ENCODE data around the gene CKS1B.

Gene CKS1B

DNA sequence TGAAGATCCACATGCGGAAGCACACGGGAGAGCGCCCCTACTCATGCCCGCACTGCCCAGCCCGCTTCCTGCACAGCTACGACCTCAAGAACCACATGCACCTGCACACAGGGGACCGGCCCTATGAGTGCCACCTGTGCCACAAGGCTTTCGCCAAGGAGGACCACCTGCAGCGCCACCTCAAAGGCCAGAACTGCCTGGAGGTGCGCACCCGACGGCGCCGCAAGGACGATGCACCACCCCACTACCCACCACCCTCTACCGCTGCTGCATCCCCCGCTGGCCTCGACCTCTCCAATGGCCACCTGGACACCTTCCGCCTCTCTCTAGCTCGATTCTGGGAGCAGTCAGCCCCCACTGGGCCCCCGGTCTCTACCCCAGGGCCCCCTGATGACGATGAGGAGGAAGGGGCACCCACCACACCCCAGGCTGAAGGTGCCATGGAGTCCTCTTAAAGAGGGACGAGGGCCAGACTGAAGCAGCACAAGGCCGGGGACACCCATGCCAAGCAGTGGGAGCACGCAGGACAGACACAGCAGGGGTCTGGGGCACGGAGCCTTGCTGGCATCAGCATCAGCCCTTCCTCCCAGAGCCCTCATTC is 41.9 kb downstream of the CKS1B start:
- no peak for DNase-seq

DNA sequence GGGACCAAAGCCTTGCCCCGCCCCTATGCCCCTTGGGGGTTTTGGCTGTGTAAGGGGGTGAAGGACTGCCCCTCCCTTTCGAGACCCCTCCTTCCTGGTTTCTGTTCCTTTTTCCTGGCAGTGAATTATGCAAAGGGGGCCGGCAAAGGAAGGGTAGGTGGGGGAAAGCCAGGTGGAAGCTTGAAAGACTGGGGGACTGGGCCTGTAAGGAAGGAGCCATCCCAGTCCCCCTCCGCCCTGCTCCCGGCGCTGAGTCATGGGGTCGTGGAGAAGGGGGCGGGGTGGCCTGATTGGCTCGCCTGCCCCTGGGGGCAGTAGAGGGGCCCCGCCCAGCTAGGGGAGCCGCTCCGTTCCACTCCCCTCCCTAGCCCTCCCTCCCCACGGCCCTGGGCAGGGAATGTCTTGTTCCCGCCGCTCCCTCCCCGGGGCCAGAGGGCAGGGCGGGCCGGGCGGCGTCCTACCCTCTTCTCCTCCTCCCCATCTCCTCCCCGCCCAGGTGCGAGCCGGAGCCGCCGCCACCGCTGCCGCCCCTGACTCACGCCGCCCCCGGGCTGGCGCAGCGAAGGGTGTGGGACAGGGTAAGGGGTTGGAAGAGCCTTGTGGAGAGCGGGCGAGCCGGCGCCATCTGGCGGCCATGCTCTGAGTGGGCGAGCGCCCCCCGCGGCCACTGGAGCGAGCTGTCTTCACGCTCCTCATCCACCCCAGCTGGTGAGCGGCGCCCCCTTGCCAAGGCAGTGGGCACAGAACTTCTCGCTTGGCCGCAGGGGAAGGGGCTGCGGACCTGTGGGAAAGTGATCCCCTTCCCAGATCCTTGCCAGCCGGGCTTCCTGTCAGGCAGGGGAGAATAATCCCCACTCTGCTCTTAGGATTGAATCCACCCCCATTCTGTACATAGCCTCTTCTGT is 42.8 kb downstream of the CKS1B start:
- peak; percentile 95 for DNase-seq

DNA sequence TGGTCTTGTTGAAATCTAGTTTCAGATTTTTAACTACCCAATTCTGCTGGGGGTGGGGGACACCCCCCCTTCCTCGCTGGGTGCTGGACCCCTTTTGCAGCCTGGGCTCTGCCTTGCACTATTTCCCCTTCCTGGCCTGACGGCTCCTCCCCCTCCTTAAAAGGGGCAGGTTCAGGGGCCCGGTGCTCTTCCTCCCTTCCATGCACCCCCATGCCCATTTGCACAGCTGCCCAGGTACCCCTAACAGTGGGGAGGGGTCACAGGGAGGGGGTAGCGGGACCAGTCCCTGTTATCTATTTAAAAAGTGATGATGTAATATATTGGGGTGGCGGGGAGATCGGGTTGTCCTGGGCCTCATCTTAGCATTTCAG is 43.5 kb downstream of the CKS1B start:
- peak; percentile 41 for DNase-seq

DNA sequence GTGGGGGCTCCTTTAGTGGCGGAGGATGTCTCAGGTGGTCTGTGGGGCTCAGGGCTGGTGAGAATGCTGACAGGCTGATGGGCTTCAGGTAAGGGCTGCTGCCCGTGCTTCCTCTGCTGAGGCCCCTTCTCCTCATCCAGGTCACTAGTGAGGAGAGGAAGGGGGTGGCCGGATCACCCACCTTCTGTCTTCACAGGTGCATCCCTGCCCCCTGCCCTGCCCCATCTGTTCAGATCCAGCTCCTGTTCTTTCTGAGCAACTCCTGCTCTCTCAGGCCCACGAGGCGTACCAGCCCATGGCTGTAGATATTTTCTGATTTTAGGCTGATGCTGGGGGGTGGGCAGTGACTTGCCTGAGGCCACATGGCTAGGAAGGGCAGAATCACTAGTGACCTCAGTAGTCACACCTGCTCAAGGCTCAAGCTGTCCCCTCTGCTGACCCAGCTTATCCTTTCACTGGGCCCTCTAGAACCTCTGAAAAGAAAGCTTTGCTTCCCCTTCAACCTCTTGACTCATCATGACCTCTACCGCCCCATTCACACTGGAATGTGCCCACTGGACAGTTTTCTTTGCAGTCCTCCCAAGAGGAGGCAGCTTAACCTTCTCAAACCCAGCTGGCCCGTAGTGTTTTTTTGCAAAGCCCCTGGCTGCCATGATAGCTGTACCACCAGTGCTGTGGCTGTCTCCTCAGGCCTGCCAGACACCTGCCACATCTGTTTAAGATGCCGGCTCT is 44.3 kb downstream of the CKS1B start:
- no peak for DNase-seq

DNA sequence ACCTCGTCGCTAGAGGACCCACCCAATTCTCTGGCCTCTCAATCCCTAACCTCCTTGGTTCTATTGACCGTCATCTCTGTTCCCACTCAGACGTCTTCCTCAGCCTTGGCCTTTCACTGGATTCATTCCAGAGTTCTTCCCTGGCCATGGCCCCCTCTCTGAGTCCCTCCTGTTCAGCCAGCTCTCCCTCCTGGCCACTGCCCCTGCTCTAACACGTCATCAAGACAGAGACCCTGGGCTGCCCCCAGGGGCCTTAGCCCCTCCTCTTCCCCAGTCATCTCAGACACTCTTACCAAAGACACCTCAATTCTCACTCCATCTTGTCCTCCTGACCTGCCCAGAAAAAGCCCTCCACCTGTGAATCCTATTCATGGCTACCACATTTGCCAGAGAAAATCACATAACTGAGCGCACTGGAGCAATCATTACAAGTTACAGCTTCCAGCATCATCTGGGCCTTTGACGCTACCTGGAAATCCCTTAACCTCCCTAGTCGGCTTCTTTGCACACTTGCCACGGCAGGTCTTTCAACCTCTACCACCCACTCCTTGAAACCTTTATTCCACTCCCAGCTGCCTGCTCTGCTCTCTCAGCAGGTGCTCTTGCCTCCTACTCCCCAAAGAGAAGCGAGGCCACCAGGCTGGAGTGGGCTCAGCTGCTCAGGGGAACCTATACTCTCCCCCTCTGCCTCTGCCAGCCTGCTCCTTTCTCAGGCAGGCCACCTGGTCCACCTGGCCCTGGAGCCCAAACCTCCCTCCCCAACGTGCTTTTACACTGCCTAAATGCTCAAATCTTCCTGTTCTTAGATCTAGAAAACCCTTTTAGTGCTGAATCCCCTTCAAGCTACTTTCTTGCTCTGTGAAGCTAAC is 45.1 kb downstream of the CKS1B start:
- DNase-seq = no peak

DNA sequence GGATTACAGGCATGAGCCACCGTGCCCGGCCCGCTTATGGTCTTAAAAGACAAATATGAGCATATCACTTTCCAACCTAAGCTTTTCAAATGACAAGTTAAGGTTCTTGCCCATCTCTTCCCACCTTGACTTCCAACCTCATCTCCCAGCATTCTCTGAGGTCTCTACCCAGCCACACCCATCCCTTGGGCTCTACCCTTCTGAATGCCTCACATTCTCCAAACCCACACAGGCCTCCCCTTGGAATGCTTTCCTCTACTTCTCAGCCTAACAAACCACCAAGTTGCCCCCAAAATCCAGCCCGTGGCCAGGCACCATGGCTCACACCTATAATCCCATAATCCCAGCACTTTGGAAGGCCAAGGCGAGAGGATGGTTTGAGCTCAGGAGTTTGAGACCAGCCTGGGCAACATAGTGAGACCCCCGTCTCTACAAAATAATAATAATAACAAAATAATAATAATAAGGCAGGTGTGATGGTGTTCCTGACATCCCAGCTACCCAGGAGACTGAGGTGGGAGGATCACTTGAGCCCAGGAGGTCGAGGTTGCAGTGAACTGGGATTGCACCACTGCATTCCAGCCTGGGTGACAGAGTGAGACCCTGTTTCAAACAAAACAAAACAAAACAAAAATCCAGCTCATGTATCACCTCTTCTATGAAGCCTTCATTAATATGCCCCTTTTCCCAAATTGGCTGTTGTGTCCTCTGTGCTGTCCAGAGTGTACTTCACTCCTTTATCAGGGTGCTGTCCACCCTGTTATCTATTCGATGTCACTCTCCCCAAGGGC is 47.9 kb downstream of the CKS1B start:
- no peak for DNase-seq

DNA sequence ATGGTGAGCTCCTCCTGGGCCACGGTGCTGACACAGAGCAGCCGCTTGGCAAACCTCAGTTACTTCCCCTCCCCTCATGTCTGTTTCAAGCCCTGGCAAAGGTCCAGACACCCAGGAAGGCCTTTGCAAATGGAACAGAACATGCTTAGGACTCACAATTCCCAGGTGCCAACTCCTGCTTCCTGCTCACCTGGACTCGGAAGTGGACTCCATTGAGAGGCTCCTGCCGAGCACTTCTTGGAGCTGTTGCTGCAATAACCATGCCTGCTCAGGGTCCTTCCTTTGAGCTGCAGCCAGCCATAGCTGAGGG is 48.4 kb downstream of the CKS1B start:
- no peak for DNase-seq

DNA sequence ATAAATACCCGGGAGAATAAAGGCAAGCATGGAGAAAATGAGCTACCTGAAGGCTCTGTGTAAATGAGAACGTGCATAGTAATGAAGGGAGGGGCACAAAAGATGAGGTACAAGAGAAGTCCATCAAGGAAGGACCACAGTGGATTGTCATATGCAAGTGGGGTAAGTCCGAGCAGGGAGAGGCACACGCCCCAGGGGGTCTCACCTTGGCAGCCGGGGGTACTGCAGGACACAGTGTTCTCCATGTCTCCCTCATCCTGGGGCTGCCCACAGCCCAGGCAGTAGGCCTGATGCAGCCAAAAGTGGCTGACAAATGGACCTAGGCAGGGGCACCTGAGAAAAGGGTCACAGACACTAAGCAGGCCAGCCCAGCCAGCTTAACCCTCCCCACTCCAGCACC is 49.1 kb downstream of the CKS1B start:
- DNase-seq = no peak

DNA sequence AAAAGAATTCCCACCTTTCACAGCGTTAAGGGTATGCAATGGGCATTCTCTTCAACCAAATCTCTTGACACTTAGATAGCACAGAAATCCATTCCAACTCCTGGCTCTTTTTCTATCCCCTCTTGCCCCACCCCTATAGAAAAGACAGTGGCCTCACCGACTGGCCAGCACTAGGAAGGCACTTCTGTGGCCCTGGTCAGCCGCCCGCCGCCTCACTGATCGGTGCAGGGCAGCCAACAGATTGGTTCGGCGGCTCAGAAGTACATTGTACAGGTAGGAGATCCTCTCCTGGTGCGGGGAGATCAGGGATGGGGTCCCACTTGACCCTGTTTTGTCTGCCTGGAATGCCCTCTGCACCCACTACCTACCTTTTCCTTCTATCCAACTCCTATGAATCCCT is 49.8 kb downstream of the CKS1B start:
- no peak for DNase-seq

DNA sequence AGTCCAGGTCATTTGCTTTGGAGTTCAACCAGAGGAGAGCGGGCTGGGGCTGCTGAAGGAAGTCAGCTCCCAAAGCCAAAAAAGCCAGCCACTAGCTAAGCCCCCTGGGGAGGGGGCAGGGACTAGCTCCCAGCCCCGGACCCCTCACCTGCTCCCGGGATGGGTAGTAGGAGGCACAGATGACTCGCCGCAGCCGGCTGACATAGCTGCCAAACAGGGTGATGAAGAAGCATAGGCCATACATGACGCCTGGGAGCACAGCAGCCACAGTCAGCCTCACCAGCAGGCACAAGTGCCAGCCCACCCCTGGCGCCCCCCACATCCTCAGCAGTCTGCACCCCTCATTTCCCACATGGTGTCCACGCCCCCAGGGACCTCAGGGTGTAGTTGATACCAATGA is 51.7 kb downstream of the CKS1B start:
- no peak for DNase-seq

DNA sequence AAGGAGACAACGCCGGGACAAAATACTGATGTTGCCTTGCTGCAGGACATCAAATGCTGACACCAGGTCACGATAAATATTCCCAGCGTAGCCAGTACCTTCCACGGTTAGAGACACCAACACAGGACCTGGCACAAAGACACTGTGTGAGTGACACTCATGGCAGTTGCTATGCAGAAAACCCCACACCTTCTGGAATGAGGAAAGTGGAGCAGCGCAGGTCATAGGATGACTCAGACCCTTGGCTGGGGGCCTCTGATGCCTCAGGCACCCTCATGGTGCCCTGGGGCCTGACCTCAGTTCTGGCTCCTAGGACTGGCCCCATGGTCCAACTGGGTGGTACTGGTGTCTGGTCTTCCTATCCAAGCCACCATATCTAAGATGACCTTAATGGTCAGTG is 52.1 kb downstream of the CKS1B start:
- peak; percentile 32 for DNase-seq

All from T1000 (cell line).